GM12878 (cell line): ENCODE results near the gene KLF12. TPM values are rescaled to one million over a fixed set of nuclear protein-coding genes. Genes with fewer than 3 reads are reported as not detected.

ENCODE experiments used
- ATAC-seq: fragments of 200-7000 bp; cut with Tn5 transposase; 3 replicates; pipeline ENCODE4 v1.9.1; 2020; ENCODE audit warnings: mild to moderate bottlenecking, moderate library complexity
- BruUV-seq: library from RNA; stranded (reverse); fragments of 400-500 nt; replicated peaks from 2 replicates; lab custom pipeline; 2021; lab: Mats Ljungman, UMichigan
- CTCF ChIA-PET: fragments of 300-600 bp; sonication (Branson Sonifier 250); formaldehyde crosslinking; extraction: SDS; loops from one replicate; lab custom pipeline; 2021; ENCODE audit warnings: inconsistent platforms; lab: Yijun Ruan, JAX
- POLR2A ChIA-PET: fragments of 350-600 bp; formaldehyde crosslinking; extraction: SDS; loops from one replicate; lab custom pipeline; 2021; ENCODE audit warnings: inconsistent platforms; lab: Charles Lee
- RAD21 ChIA-PET: fragments of 300-600 bp; sonication (Branson Sonifier 250); formaldehyde crosslinking; loops from one replicate; lab custom pipeline; 2023; ENCODE audit warnings: antibody characterized with exemption; ENCODE audit not compliant: unreplicated experiment; lab: Charles Lee
- SMC1A ChIA-PET: fragments of 300-600 bp; sonication (Branson Sonifier 250); formaldehyde crosslinking; loops from one replicate; lab custom pipeline; 2023; ENCODE audit not compliant: unreplicated experiment, uncharacterized antibody; lab: Charles Lee
- DNase-seq: peaks from one replicate; pipeline ENCODE4 v3.0.0-alpha.2; 2011; ENCODE audit warnings: low read depth, low spot score
- FAIRE-seq: peaks from 3 replicates; lab custom pipeline; 2011; peaks lifted over from hg19 to GRCh38; lab: Jason Lieb, UNC
- H2AFZ ChIP-seq: 2 replicates; pipeline ENCODE4 v1.6.0; 2011; ENCODE audit warnings: low read depth, low read length, control low read depth; ENCODE audit not compliant: control insufficient read depth
- H3K27ac ChIP-seq: 2 replicates; pipeline ENCODE4 v1.5.1; 2011; ENCODE audit warnings: control low read depth; ENCODE audit not compliant: control insufficient read depth, insufficient read depth
- H3K27me3 ChIP-seq, 2 experiments: replicated peaks in 1 of 2; 2 replicates each; pipeline versions ENCODE4 v1.6.0 to v1.6.1; 2011; ENCODE audit warnings: low read length in 1 of 2; ENCODE audit not compliant: control insufficient read depth in 2 of 2, insufficient read depth in 2 of 2
- H3K36me3 ChIP-seq, 2 experiments: 2 replicates each; pipeline ENCODE4 v1.5.1; 2011; ENCODE audit warnings: low read length in 1 of 2; ENCODE audit not compliant: control insufficient read depth in 2 of 2, insufficient read depth in 2 of 2
- H3K4me1 ChIP-seq: 2 replicates; pipeline ENCODE4 v1.6.1; 2011; ENCODE audit warnings: mild to moderate bottlenecking, low read length, moderate library complexity, mixed read lengths; ENCODE audit not compliant: control insufficient read depth, insufficient read depth
- H3K4me2 ChIP-seq: 2 replicates; pipeline ENCODE4 v1.6.0; 2011; ENCODE audit warnings: control low read depth; ENCODE audit not compliant: control insufficient read depth, insufficient read depth
- H3K4me3 ChIP-seq: fragments of 200-600 bp; sonication (generic); 2 replicates; pipeline ENCODE4 v1.5.1; 2016
- H3K79me2 ChIP-seq: 2 replicates; pipeline ENCODE4 v1.6.0; 2011; ENCODE audit warnings: low read length; ENCODE audit not compliant: control insufficient read depth, insufficient read depth
- H3K9ac ChIP-seq: 2 replicates; pipeline ENCODE4 v1.8.0; 2011; ENCODE audit warnings: low read length, control low read depth, mixed read lengths; ENCODE audit not compliant: control insufficient read depth, insufficient read depth
- H3K9me3 ChIP-seq: replicated peaks from 3 replicates; pipeline ENCODE4 v1.5.1; 2011; ENCODE audit warnings: mild to moderate bottlenecking, low read length; ENCODE audit not compliant: control insufficient read depth, insufficient read depth
- H4K20me1 ChIP-seq: 2 replicates; pipeline ENCODE4 v1.6.0; 2011; ENCODE audit not compliant: control insufficient read depth, insufficient read depth
- CBX3 ChIP-seq: fragments of 200-600 bp; sonication (generic); IDR thresholded peaks from 2 replicates; pipeline ENCODE4 v1.6.1; 2016; ENCODE audit warnings: low read depth, borderline replicate concordance
- HDGF ChIP-seq: fragments of 450-650 bp; IDR thresholded peaks from 2 replicates; pipeline ENCODE4 v1.6.1; 2016; ENCODE audit warnings: antibody characterized with exemption
- JUND ChIP-seq: IDR thresholded peaks from 2 replicates; pipeline ENCODE4 v1.6.1; 2012; ENCODE audit warnings: low read depth, mild to moderate bottlenecking, low read length, improper control_type of control experiment, moderate library complexity
- KAT2A ChIP-seq: conservative IDR thresholded peaks from 2 replicates; pipeline ENCODE4 v1.6.1; 2011; ENCODE audit warnings: low read depth, low read length; ENCODE audit not compliant: control insufficient read depth
- MEF2A ChIP-seq: IDR thresholded peaks from 2 replicates; pipeline ENCODE4 v1.6.1; 2011; ENCODE audit warnings: low read depth, mild to moderate bottlenecking, low read length, moderate library complexity; ENCODE audit not compliant: insufficient read depth
- MYB ChIP-seq: fragments of 150-350 bp; IDR thresholded peaks from 2 replicates; pipeline ENCODE4 v1.6.1; 2014; ENCODE audit warnings: mild to moderate bottlenecking, low read depth, low read length, borderline replicate concordance
- PAX8 ChIP-seq: fragments of 450-650 bp; IDR thresholded peaks from 2 replicates; pipeline ENCODE4 v1.6.1; 2017; ENCODE audit warnings: mild to moderate bottlenecking, moderate library complexity
- POU2F2 ChIP-seq: IDR thresholded peaks from 3 replicates; pipeline ENCODE4 v1.6.1; 2011; ENCODE audit warnings: low read depth, mild to moderate bottlenecking, low read length, borderline replicate concordance
- SIN3A ChIP-seq: IDR thresholded peaks from 2 replicates; pipeline ENCODE4 v1.6.1; 2012; ENCODE audit warnings: low read depth, low read length, improper control_type of control experiment
- SIX5 ChIP-seq: IDR thresholded peaks from 2 replicates; pipeline ENCODE4 v1.6.1; 2011; ENCODE audit warnings: mild to moderate bottlenecking, low read depth, low read length, moderate library complexity; ENCODE audit not compliant: severe bottlenecking
- STAT3 ChIP-seq: IDR thresholded peaks from 2 replicates; pipeline ENCODE4 v1.6.1; 2011; ENCODE audit warnings: low read depth, low read length, improper control_type of control experiment
- ZNF274 ChIP-seq: IDR thresholded peaks from one replicate; pipeline ENCODE4 v1.8.0; 2011; ENCODE audit not compliant: insufficient read length, insufficient read depth
- WGBS: methylation state at CpG from one replicate; pipeline ENCODE4 v1.1.6; 2016; ENCODE audit warnings: low lambda C conversion rate; ENCODE audit not compliant: insufficient replicate concordance, insufficient coverage; ENCODE audit errors: missing lambda C conversion rate; 5-methylcytosine and 5-hydroxymethylcytosine counted together
- in situ Hi-C: fragments of 300-500 bp; cut with MboI; formaldehyde crosslinking; loops from 9 replicates; pipeline ENCODE4 v1.14.3; 2018; ENCODE audit warnings: mixed read lengths
- intact Hi-C: fragments of 100-400 bp; cut with micrococcal nuclease; formaldehyde crosslinking; loops from one replicate; pipeline ENCODE4 v1.14.2; 2022; ENCODE audit not compliant: unreplicated experiment
- polyA plus RNA-seq, 11 experiments: library from polyadenylated mRNA; depleted of rRNA in 4 of 11; unstranded in 6 of 11; stranded (reverse) in 5 of 11; fragments of >200 nt; fragmentation: Nextera tagmentation in 4 of 11; fragmentation: Illumina TruSeq in 1 of 11; extraction: Ambion mirVana in 4 of 11; extraction: Trizol in 1 of 11; gene quantifications; 1 replicate in 1 of 11; 2 replicates in 10 of 11; pipeline versions ENCODE4 v1.2.1 to v1.2.3, GENCODE V29; 2011 to 2016; ENCODE audit warnings: inconsistent platforms in 2 of 11, missing spikeins in 2 of 11, low read depth in 1 of 11
- total RNA-seq, 4 experiments: library from RNA; depleted of rRNA in 3 of 4; stranded (reverse); fragments of >200 nt in 3 of 4; fragmentation: Illumina TruSeq in 1 of 4; extraction: Trizol in 1 of 4; gene quantifications; 2 replicates each; pipeline versions ENCODE4 v1.2.1 to v1.2.3, GENCODE V29; 2013 to 2021

Gene KLF12
- total and polyA plus RNA-seq, 10 of the 15 experiments (the other 5 are each of a cell fraction or from before 2014, with no cell fraction given) = 0.11 to 11.4 (median 0.98) TPM

DNA sequence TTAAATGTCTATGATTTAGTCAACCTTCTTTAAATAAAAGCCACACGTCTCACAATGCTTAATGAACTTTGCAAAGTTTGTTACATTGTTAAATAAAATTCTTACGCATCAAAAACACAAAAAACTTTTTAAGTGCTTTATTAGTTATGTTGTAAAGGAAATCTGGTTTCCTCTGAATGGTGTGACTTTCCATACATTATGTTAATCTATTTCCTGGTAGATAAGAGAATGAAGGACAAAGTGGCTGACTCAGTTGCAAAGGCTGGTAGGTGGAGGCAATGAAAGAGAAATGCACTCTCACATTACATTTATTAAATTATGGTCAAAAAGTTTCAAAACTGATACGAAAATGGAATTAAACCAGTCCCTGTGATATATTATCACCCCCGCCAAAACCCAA is 15.9 kb downstream of the KLF12 start:
- Histone ChIP-seq H3K36me3 (no peaks in the 10 kb centered on the region), H2AFZ (no peak overlapping the region), H3K4me2 (no peak overlapping the region), H3K9ac (no peak overlapping the region), H3K79me2 (no peaks in the 10 kb centered on the region; the same call in 1 of the 2 replicates), H3K27me3 (no peaks in the 10 kb centered on the region), H3K9me3 (peaks cover 14% of the 10 kb centered on the region), H3K4me1 (no peaks in the 10 kb centered on the region), H4K20me1 (no peaks in the 10 kb centered on the region), H3K4me3 (no peak overlapping the region), H3K27ac (no peak overlapping the region)
- SMC1A ChIA-PET = no interaction called here
- no peak for FAIRE-seq
- POLR2A ChIA-PET = no interaction called here
- in situ Hi-C loops (no loop called here), intact Hi-C loops (no loop called here)
- no peak for DNase-seq
- RAD21 ChIA-PET = no interaction called here
- TF ChIP-seq SIX5 = no peak
- TF ChIP-seq KAT2A = no peak
- TF ChIP-seq MYB = no peak
- TF ChIP-seq PAX8 = no peak
- TF ChIP-seq SIN3A = no peak
- no peak for TF ChIP-seq MEF2A
- TF ChIP-seq POU2F2 = no peak
- no peak for TF ChIP-seq STAT3
- TF ChIP-seq HDGF = no peak
- no peak for TF ChIP-seq CBX3
- no peak for TF ChIP-seq ZNF274
- TF ChIP-seq JUND = no peak
- ATAC-seq = no peak
- CTCF ChIA-PET = no interaction called here
- WGBS = 96% methylated on average over 4 of the region's 4 CpGs
- BruUV-seq = no TSS peak
